WERI-Rb-1 (cell line): Measurements from ENCODE around the gene RAPGEF4.

Experiments used
- DNase-seq: peaks from one replicate; pipeline ENCODE4 v3.0.0-alpha.2; 2020
- H3K27ac ChIP-seq: fragments of 250-450 bp; sonication (Bioruptor Pico); 2 replicates; pipeline ENCODE4 v1.5.1; 2020; ENCODE audit warnings: mild to moderate bottlenecking, moderate library complexity
- H3K27me3 ChIP-seq: fragments of 250-450 bp; sonication (Bioruptor Pico); 2 replicates; pipeline ENCODE4 v1.5.1; 2021; ENCODE audit warnings: mild to moderate bottlenecking, low read depth, moderate library complexity; ENCODE audit not compliant: insufficient read depth, severe bottlenecking
- H3K36me3 ChIP-seq: fragments of 250-450 bp; sonication (Bioruptor Pico); 2 replicates; pipeline ENCODE4 v1.5.1; 2020; ENCODE audit warnings: mild to moderate bottlenecking, moderate library complexity
- H3K4me3 ChIP-seq: 2 replicates; pipeline ENCODE4 v1.5.1; 2011; ENCODE audit warnings: low read depth, mild to moderate bottlenecking, control low read depth, low read length
- H3K9me3 ChIP-seq: fragments of 250-450 bp; sonication (Bioruptor Pico); 2 replicates; pipeline ENCODE4 v1.5.1; 2021; ENCODE audit warnings: mild to moderate bottlenecking, moderate library complexity; ENCODE audit not compliant: severe bottlenecking
- CTCF ChIP-seq: IDR thresholded peaks from 2 replicates; pipeline ENCODE4 v1.5.1; 2011; ENCODE audit warnings: low read depth, mild to moderate bottlenecking, control low read depth, inconsistent platforms, low read length

The RAPGEF4 gene

GRCh38 chr2:173066887-173067676 lies 331.4 kb downstream of the RAPGEF4 start:
- Histone ChIP-seq H3K4me3 (no peak overlapping the region), H3K36me3 (no peaks in the 10 kb centered on the region), H3K27ac (no peak overlapping the region), H3K9me3 (no peaks in the 10 kb centered on the region), H3K27me3 (no peaks in the 10 kb centered on the region)
- DNase-seq = no peak
- TF ChIP-seq CTCF = no peak

- Histone ChIP-seq H3K4me3 (peak overlapping the region; percentile 45), H3K27me3 (no peaks in the 10 kb centered on the region), H3K9me3 (no peaks in the 10 kb centered on the region), H3K36me3 (no peaks in the 10 kb centered on the region), H3K27ac (peak overlapping the region; percentile 86)
- DNase-seq = no peak
- TF ChIP-seq CTCF = no peak
Observed at GRCh38 chr2:173075056-173075780, 339.6 kb downstream of the RAPGEF4 start.

- DNase-seq = peak; percentile 75
- H3K27ac ChIP-seq = peak within 1 kb of the TSS; percentile 86
Observed at GRCh38 chr2:173075781-173076580, 340.3 kb downstream of the RAPGEF4 start, which contains the start of gene MAP3K20. Gene MAP3K20, plus strand, starts transcription at chr2:173075846. Its CDS starts 15,186 bp downstream, at chr2:173091032.

GRCh38 chr2:173076581-173077345 lies 341.1 kb downstream of the RAPGEF4 start:
- H3K36me3 ChIP-seq = no peaks in the 10 kb centered on the region
- H3K27ac ChIP-seq = peak overlapping the region; percentile 86
- DNase-seq = peak; percentile 27
- peak overlapping the region; percentile 45 for H3K4me3 ChIP-seq
- no peaks in the 10 kb centered on the region for H3K9me3 ChIP-seq
- no peaks in the 10 kb centered on the region for H3K27me3 ChIP-seq
- no peak for TF ChIP-seq CTCF

More at GRCh38 chr2:173075781-173076580, 340.3 kb downstream of the RAPGEF4 start, which contains the start of gene MAP3K20:
- Histone ChIP-seq H3K27me3 (no peaks in the 10 kb centered on the region), H3K4me3 (peak within 1 kb of the TSS; percentile 45), H3K9me3 (no peaks in the 10 kb centered on the region), H3K36me3 (no peaks in the 10 kb centered on the region)
- TF ChIP-seq CTCF = peak; percentile 64

- Histone ChIP-seq H3K27ac (no peak overlapping the region), H3K9me3 (no peaks in the 10 kb centered on the region), H3K4me3 (no peak overlapping the region), H3K27me3 (no peaks in the 10 kb centered on the region), H3K36me3 (no peaks in the 10 kb centered on the region)
- no peak for DNase-seq
- TF ChIP-seq CTCF = no peak
Observed at GRCh38 chr2:173077506-173078177, 342.0 kb downstream of the RAPGEF4 start.
